ENCODE results near the gene ME3.

- TF ChIP-seq CTCF (IDR thresholded peaks at IDR 0.05; ENCODE audit: low read length) (no peak), EZH2 (optimal IDR thresholded peaks at IDR 0.05; ENCODE audit: low read depth, low read length) (no peak)
Measured at GRCh38 chr11:86421946-86422345, 250.5 kb downstream of the ME3 start.

Measured in MM.1S (cell line).